Limb (tissue), 2 donors: ENCODE data around the gene CDHR5.
"Not testable (repeated sequence)": the region's sequence is repeated elsewhere in the genome, so short reads cannot be mapped to it uniquely, and the experiment has no call there.

Source experiments
- DNase-seq, 2 donors: peaks; one replicate each; pipeline ENCODE4 v3.0.0-alpha.2; 2016; ENCODE audit errors: extremely low spot score in 2 of 2

The CDHR5 gene

GRCh38 chr11:587978-588380 lies 36.8 kb downstream of the CDHR5 start:
- no peak for DNase-seq

GRCh38 chr11:587546-587945 lies 37.2 kb downstream of the CDHR5 start:
- no peak for DNase-seq

GRCh38 chr11:586376-587316 lies 38.1 kb downstream of the CDHR5 start:
- no peak for DNase-seq

- no peak for DNase-seq
Measured at GRCh38 chr11:584287-584686, 40.5 kb downstream of the CDHR5 start.

GRCh38 chr11:581752-582151 lies 43.0 kb downstream of the CDHR5 start:
- DNase-seq = no peak

- no peak for DNase-seq
Measured at GRCh38 chr11:581342-581741, 43.4 kb downstream of the CDHR5 start.

GRCh38 chr11:579830-580601 lies 44.7 kb downstream of the CDHR5 start:
- no peak for DNase-seq

GRCh38 chr11:578276-579035 lies 46.3 kb downstream of the CDHR5 start:
- no peak for DNase-seq

- DNase-seq = no peak
Measured at GRCh38 chr11:577611-577894, 47.2 kb downstream of the CDHR5 start.

- DNase-seq = no peak
Measured at GRCh38 chr11:576811-577610, 47.7 kb downstream of the CDHR5 start.

GRCh38 chr11:575996-576768 lies 48.6 kb downstream of the CDHR5 start, which contains the start of gene PHRF1:
Gene PHRF1, plus strand, starts transcription at chr11:576470. Its CDS starts 5,043 bp downstream, at chr11:581513.
- peak; percentile 95 to 98 for DNase-seq

GRCh38 chr11:575313-575995 lies 49.3 kb downstream of the CDHR5 start:
- DNase-seq = no peak

GRCh38 chr11:574632-575312 lies 50.0 kb downstream of the CDHR5 start:
- DNase-seq = no peak

- DNase-seq = not testable (repeated sequence)
Measured at GRCh38 chr11:574031-574570, 50.7 kb downstream of the CDHR5 start.

GRCh38 chr11:573146-573759 lies 51.5 kb downstream of the CDHR5 start:
- DNase-seq = no peak

GRCh38 chr11:571802-572185 lies 53.0 kb downstream of the CDHR5 start:
- no peak for DNase-seq

- no peak for DNase-seq
Measured at GRCh38 chr11:569158-569885, 55.4 kb downstream of the CDHR5 start.
